ENCODE results near the gene PLCB1.
"Not testable (repeated sequence)": the region's sequence is repeated elsewhere in the genome, so short reads cannot be mapped to it uniquely, and the experiment has no call there.

The PLCB1 gene

GRCh38 chr20:8805737-8806442 is 673.8 kb downstream of the PLCB1 start:
- no peak for DNase-seq

- peak; percentile 40 for DNase-seq
Observed at GRCh38 chr20:8807480-8808201, 675.6 kb downstream of the PLCB1 start.

GRCh38 chr20:8808202-8808535 is 676.1 kb downstream of the PLCB1 start:
- DNase-seq, result peak; percentile 22

DNA sequence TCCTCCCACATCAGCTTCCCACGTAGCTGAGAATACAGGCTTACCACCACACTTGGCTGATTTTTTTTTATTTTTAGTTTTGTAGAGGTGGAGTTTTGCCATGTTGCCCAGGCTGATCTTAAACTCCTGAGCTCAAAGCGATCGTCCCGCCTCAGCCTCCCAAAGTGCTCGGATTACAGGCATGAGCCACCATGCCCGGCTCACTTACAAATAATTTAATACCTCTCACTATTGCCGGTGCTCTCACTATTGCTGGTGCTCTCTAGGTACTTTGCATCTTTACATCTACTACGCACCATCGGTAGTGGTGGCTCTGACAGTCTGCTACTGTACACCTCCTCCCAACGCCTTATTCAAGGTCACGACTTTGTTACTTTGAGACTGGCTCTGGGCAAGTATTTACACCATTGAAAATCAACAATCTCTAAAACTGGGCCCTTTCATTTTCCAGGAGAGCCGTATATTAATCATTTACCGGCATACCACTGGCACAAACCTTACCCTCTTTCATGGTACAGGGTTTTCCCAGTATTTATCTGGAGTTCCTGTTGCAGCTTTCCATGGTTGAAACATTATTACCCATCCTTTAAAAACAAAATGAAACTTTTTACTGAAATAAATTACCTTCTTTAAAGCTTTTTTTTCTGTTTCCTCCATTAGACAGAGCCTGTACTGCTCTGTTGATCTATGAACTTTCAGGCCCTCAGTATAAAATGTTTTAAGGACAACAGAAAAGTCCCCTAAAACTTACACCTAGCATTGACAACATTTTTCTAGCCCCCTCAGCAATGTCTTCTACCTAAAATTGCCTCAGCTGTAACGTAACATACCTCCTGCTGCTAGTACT is 677.3 kb downstream of the PLCB1 start:
- DNase-seq, result no peak

DNA sequence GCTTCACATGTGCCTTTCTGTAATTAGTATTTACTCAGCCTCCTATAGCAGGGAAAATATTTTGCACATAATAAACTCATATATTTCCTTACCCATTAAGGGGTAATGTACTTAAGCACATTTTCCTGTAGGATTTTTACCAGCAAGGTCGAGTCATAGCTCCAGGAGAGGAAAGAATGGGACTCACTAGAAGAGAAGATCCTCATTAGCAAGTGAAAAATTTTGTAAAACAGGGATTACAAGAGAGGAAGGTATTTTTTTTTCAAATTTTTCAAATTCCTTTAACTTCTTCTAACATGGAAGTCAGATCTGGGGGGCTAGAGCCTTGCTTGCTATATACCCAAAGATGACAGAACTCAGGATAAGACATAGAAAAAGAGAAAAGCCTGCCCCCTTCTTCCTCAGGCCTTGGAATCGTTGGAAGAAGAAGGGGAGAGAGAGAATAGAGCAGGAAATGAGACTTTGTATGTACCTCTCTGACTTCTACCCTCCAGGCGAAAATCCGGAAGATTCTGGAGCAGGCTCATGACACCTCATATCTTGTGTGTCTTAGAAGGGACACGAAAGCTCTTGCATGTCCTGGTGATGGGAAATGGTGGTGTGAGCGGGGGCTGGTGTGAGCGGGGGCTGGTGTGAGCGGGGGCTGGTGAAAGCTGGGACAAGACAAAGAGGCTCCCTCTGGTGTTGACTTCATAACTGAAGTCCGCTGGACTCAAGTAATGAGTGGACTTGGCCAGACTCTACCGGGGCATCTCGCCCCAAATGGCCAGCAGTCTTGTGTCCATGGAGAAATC is 679.9 kb downstream of the PLCB1 start:
- DNase-seq, result no peak

DNA sequence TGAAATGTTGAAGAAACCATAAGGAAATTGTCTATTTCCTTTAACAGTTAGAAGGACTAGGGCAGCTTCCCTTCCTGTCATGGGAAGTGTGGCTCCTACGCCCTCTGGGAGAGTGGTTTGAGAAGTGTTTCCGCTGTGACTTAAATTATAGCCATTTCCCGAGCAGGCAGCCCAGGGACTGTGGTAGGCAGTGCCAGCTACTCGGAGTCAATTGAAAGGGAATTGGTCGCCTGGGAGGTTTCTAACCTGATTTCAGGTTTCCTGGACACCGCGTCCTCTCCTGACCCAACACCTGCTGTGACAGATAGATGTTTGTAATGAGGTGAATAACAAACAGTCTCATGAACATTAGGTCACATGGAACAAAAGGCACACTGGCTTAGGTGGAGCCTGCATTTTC is 680.8 kb downstream of the PLCB1 start:
- DNase-seq, result peak; percentile 96

DNA sequence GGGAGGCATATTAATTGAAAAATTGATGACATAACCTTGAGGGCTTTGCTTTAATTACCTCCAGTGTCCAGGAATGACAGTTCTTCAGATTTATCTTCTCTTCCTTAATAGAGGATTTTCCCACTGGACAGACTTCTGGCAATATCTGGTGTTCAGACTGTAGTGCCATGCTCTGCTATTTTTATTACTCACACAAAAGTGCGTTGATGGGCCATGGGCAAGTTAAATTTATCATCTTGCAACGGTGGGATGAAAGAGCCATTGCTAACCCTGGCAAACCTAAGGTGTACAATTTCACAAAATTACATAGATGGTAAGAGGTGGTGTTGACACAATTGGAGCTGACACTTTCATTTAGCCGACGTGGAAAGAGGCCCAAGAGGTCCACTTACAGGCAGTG is 683.1 kb downstream of the PLCB1 start:
- DNase-seq, result peak; percentile 5

DNA sequence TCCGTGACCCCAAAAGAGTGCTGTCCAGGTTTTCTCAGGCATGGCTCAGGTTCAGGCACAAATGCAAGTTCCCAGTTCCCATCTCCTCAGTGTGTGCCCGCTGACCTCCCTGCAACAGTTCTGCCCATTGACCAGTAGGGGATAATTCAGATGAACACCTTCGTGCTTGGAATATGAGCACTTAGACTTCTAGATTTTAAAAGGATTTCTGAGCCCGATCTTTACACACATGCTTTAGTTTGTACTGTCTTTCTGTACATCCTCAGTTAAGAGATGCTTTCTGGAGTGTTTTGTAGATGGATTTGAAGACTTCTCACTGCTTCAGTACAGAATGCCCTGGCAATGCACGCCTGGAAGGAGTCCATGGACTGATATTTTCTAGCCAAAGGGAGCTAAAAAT is 697.2 kb downstream of the PLCB1 start:
- no peak for DNase-seq

DNA sequence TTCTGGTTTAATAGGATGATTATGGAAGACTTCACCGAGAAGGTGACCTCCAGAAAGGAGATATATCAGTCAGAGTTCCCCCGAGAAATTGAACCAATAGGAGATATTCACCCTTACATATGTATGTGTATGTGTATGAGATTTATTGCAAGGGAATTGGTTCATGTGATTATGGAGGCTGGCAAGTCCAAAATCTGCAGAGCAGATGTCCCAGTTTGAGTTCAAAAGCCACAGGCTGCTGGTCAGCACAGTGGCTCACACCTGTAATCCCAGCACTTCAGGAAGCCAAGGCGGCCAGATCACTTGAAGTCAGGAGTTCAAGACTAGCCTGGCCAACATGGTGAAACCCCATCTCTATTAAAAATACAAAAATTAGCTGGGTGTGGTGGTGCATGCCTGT is 702.2 kb downstream of the PLCB1 start:
- DNase-seq, result not testable (repeated sequence)

DNA sequence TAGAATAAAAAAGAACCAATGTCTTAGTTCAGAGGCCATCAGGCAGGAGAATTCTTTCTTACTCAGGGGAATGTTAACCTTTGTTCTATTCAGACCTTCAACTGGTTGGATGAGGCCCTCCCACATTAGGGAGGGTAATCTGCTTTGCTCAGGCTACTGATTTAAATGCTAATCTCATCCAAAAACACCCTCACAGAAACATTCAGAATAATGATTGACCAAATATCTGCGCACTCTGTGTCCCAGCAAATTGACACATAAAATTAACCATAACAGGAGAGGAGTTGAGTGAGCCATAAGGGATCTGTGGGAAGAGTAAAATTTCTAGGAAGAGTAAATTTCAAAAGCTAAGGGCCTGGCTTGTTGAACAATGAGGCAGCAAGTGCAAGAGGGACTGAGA is 702.8 kb downstream of the PLCB1 start:
- no peak for DNase-seq

DNA sequence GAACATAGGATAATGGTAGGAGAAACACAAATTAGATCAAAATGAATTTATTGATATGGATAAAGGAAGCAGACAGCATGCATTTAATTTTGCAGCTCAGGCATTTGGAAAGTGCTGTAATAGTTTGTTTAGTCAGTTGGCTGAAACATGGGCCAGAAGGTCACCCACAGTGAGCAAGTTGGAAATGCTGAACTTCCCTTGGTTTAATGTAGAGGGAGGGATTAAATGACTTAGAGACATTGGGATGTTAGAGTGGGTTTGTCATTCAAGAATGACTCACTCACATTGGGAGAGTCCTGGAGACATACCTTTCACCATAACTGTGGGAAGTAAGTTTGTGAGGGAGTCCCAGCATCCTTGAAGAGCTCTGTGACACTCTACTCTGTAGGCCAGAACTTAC is 705.3 kb downstream of the PLCB1 start:
- no peak for DNase-seq

DNA sequence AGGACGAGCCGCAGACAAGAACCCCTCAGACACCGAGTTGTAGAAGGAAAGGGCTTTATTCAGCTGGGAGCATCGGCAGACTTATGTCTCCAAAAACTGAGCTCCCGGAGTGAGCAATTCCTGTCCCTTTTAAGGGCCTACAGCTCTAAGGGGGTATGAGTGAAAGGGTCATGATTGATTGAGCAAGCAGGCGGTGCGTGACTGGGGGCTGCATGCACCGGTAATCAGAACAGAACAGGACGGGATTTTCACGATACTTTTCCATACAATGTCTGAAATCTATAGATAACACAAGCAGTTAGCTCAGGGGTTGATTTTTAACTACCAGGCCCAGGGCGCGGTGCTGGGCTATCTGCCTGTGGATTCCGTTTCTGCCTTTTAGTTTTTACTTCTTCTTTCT is 710.5 kb downstream of the PLCB1 start:
- DNase-seq, result no peak

GRCh38 chr20:8844179-8844578 is 712.1 kb downstream of the PLCB1 start:
- DNase-seq, result no peak

DNA sequence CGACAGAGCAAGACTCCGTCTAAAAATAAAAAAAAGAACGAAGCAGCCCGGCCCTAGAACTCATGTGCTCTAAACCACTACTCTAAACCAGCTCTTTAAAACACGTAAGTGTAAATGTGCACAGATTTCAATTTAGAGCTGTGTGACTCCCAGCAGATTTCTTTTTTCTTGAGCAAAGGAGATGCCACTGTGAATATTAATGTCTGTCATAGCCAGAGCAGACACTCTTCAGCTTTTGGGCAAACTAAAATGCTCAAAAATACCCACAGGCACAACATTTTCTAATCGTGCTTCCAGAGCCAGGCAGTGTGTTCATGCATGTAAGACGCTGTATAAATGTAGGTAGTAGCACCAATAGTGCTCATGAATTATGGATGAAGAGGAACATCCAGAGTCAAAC is 717.9 kb downstream of the PLCB1 start:
- no peak for DNase-seq

DNA sequence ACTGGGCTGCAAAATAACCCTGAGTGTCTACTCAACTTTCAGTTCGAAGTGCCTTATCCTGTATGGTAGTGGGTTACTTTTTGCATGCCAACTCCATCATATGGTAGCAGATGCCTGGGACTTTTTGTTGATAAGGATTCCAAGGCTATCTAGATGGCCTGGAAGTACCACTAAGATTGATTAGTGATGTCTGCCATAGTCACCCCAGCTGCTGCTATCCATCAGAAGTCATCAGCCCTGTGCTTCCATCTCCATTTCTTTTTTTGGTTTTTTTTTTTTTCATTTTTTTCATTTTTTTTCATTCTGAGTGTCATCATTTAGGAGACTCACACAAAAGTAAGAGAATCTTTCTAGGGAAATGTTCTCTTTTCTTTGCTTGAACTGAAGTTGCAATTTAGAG is 719.4 kb downstream of the PLCB1 start:
- no peak for DNase-seq

- not testable (repeated sequence) for DNase-seq
Observed at GRCh38 chr20:8851919-8852318, 719.9 kb downstream of the PLCB1 start.

GRCh38 chr20:8853211-8853610 is 721.1 kb downstream of the PLCB1 start:
- DNase-seq, result not testable (repeated sequence)

GRCh38 chr20:8853805-8854338 is 721.8 kb downstream of the PLCB1 start:
- DNase-seq, result peak; percentile 27

- DNase-seq, result no peak
Observed at GRCh38 chr20:8854571-8854970, 722.5 kb downstream of the PLCB1 start.

DNA sequence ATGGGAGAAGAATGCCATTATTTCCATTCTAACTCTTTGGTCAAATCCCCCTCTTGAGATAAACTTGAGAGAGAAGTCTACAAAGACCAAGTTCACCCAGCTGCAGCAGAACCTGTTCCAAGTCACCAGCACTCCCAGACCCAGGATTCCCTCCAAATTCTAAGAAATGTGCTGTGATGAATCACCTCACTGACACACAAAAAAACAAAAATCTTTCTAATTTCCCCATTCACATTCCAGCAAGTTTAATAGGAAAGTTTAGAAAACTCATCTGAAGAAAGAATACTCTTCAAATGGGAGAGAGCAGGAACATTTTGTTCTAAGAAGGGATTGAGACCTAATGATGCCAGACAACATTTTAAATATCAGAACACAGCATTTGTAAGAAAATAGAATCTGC is 723.2 kb downstream of the PLCB1 start:
- no peak for DNase-seq

DNA sequence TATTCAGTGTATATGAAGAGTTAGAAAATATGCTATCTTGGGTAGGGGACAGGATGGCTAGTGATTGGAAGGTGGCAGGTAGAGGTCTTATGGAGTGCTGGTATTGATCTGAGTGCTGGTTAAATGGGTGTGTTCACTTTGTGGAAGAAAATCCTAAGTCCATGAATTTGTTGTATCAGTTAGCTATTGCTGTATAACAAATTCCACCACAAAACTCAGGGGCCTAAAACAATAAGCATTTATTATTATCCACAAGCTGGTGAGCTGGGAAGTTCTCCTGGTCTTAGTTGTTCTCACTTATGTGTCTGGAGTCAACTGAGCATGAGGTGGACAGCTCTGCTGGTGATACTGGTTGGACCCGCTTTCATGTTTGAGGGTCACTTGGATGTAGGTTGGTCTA is 724.6 kb downstream of the PLCB1 start:
- DNase-seq, result no peak

- DNase-seq, result no peak
Observed at GRCh38 chr20:8858181-8858787, 726.2 kb downstream of the PLCB1 start.

Measured in NCI-H2029 (cell line).